Left cardiac atrium (tissue), 4 donors: Measurements from ENCODE around the gene PACS1. TPM values are rescaled to one million over a fixed set of nuclear protein-coding genes. Genes with fewer than 3 reads are reported as not detected.
"Not testable (repeated sequence)": the region's sequence is repeated elsewhere in the genome, so short reads cannot be mapped to it uniquely, and the experiment has no call there.

Experiments used
- ATAC-seq, 2 donors: fragments of 200-7000 bp; cut with Tn5 transposase; one replicate each; pipeline ENCODE4 v1.9.1; 2020; ENCODE audit warnings: mild to moderate bottlenecking in 2 of 2, moderate library complexity in 2 of 2
- DNase-seq: peaks from one replicate; pipeline ENCODE4 v3.0.0-alpha.2; 2020
- intact Hi-C, 2 donors: fragments of 100-400 bp; cut with DNase I; formaldehyde crosslinking; loops; one replicate each; pipeline versions ENCODE4 v1.14.1 to v1.15.1; 2022 to 2023
- total RNA-seq, 2 donors: library from RNA; stranded (reverse); fragmentation: NEBNext Ultra II Directional; extraction: Animal tissue kit (Norgen Biotek cat#: 25700); gene quantifications; one replicate each; pipeline ENCODE4 v1.2.1, GENCODE V29; 2021
- donor health status: DM: no; HTN: yes; CAD: no.
- donor health status: DM: no; HTN: yes; CAD: no; lungs with severe emphysema.
- donor health status: DM: yes; HTN: yes; CAD: no.
- donor health status: Dilated cardiomyopathy.

The PACS1 gene
- total RNA-seq, 2 donors from 2014 or later, result 51.6 to 74.4 TPM

GRCh38 chr11:66272596-66272995, 202.5 kb downstream of the PACS1 start:
- intact Hi-C loops, result no loop called here
- ATAC-seq (no peak), DNase-seq (no peak)

DNA sequence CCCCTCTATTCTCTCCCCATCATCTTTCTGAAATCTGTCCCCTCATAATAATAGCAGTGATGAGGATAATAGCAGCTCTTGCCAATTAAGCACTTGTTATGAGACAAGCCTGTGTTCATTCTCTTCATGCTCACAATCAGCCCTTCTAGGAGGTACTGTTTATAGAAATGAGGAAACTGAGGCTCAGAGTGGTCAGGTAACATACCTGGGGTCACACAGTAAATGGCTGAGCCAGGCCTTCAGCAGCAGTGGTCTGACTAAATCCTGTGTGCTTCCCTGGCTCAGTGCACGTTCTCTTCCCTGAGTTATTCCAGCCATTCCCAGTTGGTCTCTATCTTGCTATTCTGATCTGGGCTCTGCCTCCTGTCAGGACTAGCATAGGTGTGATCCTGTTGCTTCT, 204.1 kb downstream of the PACS1 start:
- ATAC-seq (no peak), DNase-seq (no peak)
- intact Hi-C loops, result no loop called here

DNA sequence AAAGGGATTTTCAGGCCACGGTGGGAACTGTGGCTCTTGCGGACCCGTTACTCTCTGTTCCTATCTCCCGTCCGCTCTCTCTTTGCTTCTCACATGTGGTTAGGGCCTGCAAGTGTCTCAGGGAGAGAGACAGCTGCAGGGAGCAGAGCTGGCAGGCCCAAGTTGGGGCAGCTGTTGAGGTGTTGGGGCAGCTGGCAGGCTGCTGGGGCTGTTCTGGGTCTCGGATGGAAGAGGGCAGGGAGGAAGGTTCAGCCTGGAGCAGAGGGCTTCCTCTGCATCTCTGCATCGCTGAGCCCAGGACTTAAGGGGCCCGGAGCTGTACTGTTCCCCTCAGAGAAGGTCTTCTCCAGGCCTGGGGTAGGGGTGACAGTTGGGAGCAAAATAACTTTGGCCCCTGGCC, 205.3 kb downstream of the PACS1 start:
- no peak for ATAC-seq
- intact Hi-C loops, result no loop called here

DNA sequence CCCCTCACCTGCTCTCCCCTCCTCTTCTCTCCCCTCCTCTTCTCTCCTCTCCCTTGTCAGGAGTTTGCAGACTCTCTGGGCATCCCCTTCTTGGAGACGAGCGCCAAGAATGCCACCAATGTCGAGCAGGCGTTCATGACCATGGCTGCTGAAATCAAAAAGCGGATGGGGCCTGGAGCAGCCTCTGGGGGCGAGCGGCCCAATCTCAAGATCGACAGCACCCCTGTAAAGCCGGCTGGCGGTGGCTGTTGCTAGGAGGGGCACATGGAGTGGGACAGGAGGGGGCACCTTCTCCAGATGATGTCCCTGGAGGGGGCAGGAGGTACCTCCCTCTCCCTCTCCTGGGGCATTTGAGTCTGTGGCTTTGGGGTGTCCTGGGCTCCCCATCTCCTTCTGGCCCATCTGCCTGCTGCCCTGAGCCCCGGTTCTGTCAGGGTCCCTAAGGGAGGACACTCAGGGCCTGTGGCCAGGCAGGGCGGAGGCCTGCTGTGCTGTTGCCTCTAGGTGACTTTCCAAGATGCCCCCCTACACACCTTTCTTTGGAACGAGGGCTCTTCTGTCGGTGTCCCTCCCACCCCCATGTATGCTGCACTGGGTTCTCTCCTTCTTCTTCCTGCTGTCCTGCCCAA, 206.0 kb downstream of the PACS1 start:
- intact Hi-C loops, result no loop called here
- no peak for ATAC-seq
- no peak for DNase-seq

More for the DNA sequence above, 205.3 kb downstream of the PACS1 start:
- DNase-seq, result no peak

DNA sequence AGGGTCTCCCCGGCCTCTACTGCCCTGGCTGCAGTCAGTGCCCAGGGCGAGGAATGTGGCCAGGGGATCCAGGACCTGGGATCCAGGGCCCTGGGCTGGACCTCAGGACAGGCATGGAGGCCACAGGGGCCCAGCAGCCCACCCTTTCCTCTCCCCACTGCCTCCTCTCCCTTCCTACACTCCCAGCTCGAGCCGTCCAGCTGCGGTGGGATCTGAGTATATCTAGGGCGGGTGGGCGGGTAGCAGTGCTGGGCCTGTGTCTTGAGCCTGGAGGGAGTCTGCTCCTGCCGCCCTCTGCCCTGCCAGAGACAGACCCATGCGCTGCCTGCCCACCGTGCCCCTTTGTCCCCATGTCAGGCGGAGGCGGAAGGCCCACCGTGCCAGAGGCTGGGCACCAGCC, 206.5 kb downstream of the PACS1 start:
- DNase-seq, ATAC-seq, intact Hi-C loops: not testable (repeated sequence)

DNA sequence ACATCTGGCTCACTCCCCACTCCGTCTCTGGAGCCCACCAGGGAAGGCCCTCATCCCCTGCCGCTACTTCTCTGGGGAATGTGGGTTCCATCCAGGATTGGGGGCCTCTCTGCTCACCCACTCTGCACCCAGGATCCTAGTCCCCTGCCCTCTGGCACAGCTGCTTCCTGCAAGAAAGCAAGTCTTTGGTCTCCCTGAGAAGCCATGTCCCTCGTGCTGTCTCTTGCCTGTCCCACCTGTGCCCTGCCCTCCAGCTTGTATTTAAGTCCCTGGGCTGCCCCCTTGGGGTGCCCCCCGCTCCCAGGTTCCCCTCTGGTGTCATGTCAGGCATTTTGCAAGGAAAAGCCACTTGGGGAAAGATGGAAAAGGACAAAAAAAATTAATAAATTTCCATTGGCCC, 207.0 kb downstream of the PACS1 start:
- DNase-seq, intact Hi-C loops, ATAC-seq: not testable (repeated sequence)

DNA sequence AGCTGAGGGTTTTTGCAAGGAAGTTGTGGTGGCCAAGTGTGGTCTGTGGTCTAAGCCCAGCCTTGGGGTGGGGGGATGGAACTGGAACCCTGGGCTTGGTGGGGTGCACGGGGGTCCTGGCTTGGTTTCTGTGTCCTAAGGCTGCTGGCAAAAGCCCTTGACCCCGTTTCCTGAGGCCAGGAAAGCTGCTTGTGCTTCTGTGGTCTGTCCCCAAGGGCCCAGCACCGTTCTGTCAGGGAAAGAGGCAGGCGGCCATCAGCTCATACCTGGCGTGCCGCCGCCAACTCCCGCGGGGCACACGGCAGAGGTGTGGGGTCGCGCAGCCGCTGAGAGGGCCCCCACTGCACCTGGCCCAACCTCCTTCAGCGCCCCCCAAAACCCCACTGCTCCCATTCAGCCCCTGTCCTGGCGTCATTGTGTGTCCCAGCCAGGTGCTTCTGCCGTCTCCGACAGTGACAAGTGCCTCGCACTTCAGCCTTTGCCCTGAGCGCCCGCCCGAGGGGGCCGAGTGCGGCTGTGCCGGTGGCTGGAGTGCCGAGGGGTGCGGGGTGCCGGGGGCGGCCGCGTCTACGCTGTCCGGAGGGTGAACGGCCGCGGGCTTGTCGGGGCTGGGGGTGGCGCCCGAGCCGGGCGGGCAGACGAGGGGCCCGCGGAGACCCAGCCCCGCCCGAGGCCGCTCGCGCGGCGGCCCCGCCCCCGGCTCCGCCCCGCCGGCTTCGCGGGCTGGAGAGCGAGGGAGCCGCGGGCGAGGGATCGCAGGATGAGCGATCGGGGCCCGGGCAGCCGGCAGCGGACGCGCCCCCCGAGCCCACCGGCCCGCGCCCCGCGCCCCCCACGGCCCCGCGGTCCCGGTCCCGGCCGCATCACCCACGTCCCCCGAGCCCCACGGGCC, 207.6 kb downstream of the PACS1 start, which contains the start of gene CNIH2:
Gene CNIH2 (plus strand): TSS at position 705 of the 892 bp plus-strand sequence. CDS start 282 bp downstream, outside the sequence.
- ATAC-seq, result peak; percentile 14 to 51
- no peak for DNase-seq
- intact Hi-C loops, result no loop called here

- no peak for ATAC-seq
- intact Hi-C loops, result no loop called here
- DNase-seq, result no peak
Observed at GRCh38 chr11:66278363-66279091, 208.5 kb downstream of the PACS1 start.

DNA sequence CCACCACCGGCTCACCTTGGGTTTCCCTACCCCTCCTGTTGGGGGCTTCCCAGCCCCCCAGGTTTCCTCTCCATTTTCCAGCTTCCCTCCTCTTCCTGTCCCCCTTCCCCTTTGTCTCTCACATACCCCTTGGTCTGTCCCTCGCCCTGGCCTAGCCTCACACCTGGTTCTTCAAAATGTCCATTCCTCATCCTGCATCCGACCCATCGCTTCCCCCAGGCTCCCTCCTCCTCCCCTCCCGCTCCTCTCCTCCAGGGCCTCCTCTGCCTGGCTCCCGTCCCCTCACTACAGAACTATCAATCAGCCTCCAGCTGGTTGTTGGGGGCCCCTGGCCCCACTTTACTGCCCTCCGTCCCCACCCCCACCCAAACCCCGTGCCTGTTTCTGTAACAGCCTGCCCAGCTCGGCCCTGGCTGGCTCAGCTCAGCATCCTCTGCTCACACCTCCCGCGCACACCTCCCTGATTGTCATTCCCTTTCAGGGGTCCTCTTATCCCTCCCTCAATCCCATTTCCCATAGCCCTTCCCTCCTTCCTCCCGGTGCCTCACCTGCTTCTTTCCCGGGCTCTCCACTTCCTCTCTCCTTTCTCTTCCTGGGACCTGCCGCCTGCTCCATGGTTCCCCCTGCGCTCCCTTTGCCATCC, 209.1 kb downstream of the PACS1 start:
- DNase-seq (no peak), ATAC-seq (no peak)
- intact Hi-C loops, result no loop called here

GRCh38 chr11:66280428-66280827, 210.4 kb downstream of the PACS1 start:
- intact Hi-C loops, result loop anchor here in 1 of 2 donors (10.0 kb wide), 1 partner anchor 56 kb away; no protein-coding TSS in a partner anchor
- ATAC-seq (no peak), DNase-seq (no peak)

DNA sequence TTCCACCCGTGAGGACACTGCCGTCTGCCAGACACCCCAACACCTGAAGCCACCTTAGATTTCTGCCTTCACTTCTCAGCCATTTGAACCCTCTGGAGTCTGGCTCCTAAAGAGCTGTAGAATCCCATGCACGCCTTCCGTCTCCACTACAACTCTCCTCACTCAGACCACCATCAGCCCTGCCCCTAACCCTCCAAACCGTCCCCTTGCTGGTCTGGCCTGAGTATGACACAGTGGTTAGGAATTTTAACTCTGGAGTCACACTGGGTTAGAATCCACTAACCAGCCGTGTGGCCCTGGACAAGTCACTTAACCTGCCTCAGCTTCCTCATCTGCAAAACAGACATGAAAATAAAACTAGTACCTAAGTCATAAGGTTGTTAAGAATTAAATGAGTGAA, 210.9 kb downstream of the PACS1 start:
- DNase-seq, result no peak

GRCh38 chr11:66281776-66282467, 211.8 kb downstream of the PACS1 start:
- no peak for ATAC-seq
- DNase-seq, result no peak
- intact Hi-C loops, result loop anchor here in 1 of 2 donors (10.0 kb wide), 1 partner anchor 57 kb away; no protein-coding TSS in a partner anchor

More for the DNA sequence above, 210.9 kb downstream of the PACS1 start:
- intact Hi-C loops, result loop anchor here in 1 of 2 donors (10.0 kb wide), 1 partner anchor 56 kb away; no protein-coding TSS in a partner anchor
- no peak for ATAC-seq

DNA sequence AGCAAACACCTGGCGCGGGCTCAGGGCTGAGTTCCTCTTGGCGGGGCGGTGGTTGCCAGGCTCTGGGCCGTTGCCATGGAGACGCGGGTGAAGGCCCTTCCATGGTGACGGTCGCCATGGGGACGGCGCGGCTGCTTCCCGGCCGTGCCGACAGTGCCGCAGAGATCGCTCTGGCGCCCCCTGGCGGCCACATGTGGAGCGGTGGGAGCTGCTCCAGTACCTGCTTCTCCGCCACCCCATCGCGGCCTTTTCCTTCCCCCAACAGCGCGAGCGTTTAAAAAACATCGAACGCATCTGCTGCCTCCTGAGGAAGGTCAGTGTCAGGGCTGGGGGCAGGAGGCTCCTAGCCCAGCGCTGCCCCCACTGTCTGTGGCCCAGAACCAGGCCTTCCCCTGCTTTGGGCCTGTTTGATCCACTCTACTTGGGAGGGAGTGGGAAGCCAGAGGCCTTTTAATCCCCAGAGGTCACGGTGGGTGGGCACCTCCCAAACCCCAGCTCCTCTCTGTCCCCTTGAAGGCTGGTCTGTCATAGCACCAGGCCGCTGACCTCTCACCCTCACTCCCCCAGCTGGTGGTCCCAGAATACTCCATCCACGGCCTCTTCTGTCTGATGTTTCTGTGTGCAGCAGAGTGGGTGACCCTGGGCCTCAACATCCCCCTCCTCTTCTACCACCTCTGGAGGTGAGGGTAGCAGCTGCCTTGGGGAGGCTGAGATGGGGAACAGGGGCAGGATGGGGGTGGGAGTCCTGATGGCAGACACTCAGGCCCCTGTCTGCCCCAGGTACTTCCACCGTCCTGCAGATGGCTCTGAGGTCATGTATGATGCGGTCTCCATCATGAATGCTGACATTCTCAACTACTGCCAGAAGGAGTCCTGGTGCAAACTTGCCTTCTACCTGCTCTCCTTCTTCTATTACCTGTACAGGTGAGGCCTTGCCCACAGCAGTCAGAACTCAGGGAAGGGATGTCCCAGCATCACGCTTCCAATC, 212.7 kb downstream of the PACS1 start:
- intact Hi-C loops, result loop anchor here in 1 of 2 donors (10.0 kb wide), 1 partner anchor 58 kb away; no protein-coding TSS in a partner anchor
- ATAC-seq, result peak; percentile 84 to 86
- DNase-seq, result peak; percentile 99

DNA sequence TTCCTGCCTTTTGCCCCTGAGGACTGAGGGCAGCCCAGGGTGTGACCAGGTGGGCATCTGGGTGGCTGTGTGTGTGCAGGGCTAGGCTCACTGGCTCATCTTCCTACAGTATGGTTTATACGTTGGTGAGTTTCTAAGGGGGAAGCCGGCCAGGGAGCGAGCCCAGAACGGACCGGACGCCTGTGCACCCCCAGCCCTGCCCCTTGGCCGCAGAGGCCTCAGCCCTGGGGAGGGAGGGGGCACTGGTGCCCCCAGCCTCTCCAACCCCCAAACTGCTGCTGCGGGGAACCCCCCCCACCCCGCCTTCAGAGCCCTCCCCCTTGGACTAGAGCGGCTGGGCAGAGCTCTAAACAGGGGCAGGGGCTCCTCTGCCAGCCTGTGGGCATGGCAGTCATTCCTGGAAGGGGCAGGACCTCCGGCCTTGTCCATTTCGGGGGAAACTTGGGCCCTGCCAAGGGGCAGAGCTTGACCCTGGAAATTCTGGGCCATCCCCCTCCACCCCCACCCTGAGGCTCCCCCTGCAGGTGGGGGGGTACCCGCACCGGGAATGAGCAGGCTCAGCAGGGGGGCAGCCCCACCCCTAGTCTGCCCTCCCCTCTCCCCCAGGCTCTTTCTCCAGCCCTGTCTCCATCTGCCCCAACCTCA, 213.5 kb downstream of the PACS1 start:
- no peak for DNase-seq
- intact Hi-C loops, result loop anchor here in 1 of 2 donors (10.0 kb wide), 1 partner anchor 59 kb away; no protein-coding TSS in a partner anchor

DNA sequence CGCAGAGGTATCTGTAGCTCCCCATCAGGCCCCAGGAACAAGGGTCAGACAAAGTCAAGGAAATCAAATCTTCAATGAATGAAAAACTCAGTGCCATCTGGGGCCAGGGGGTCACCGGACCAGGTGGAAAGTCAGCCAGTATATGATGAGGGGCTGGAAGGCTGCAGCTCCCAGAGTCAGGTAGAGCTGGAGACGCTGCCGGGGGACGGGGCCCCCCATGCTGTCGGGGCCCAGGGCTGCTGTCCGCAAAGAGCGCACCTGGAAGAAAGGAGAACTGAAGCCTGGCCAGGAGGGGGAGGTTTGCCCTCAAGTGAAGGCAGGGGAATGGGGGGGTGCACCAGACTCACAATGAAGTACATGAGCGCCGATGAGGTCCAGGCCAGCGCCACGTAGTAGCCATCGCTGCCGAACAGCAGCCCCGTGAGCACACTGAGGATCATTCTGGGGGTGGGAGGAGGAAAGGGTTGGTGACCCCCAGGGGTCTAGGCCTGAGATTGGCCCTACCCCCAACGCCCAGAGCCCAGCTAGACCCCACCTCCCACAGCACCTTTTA, 214.5 kb downstream of the PACS1 start:
- DNase-seq, result no peak
- intact Hi-C loops, result loop anchor here in 1 of 2 donors (10.0 kb wide), 1 partner anchor 60 kb away; no protein-coding TSS in a partner anchor

More for the DNA sequence above, 213.5 kb downstream of the PACS1 start:
- no peak for ATAC-seq

More for the DNA sequence above, 214.5 kb downstream of the PACS1 start:
- no peak for ATAC-seq
